OCI-LY1 (cell line): ENCODE results near the gene SLC25A29.
"Not testable (repeated sequence)": the region's sequence is repeated elsewhere in the genome, so short reads cannot be mapped to it uniquely, and the experiment has no call there.

Source experiments
- H2AFZ ChIP-seq: fragments of 200-600 bp; sonication (generic), shearing (Covaris generic); 2 replicates; pipeline ENCODE4 v1.6.0; 2014; ENCODE audit warnings: antibody characterized with exemption, mild to moderate bottlenecking, low read length
- H3F3A ChIP-seq: fragments of 200-600 bp; sonication (generic), shearing (Covaris generic); 2 replicates; pipeline ENCODE4 v1.6.0; 2014; ENCODE audit warnings: mild to moderate bottlenecking, antibody characterized with exemption, low read length, moderate library complexity; ENCODE audit not compliant: insufficient read depth
- H3K27ac ChIP-seq: fragments of 200-600 bp; sonication (generic); 2 replicates; pipeline ENCODE4 v1.5.1; 2014; ENCODE audit warnings: low read length, mixed run types, mild to moderate bottlenecking, low read depth; ENCODE audit not compliant: poor library complexity, severe bottlenecking
- H3K27me3 ChIP-seq: fragments of 200-600 bp; sonication (generic); 2 replicates; pipeline ENCODE4 v1.6.0; 2014; ENCODE audit warnings: antibody characterized with exemption, mild to moderate bottlenecking, low read length, moderate library complexity; ENCODE audit not compliant: insufficient read depth
- H3K36me3 ChIP-seq: fragments of 200-600 bp; sonication (generic); 2 replicates; pipeline ENCODE4 v1.6.1; 2014; ENCODE audit warnings: mild to moderate bottlenecking, antibody characterized with exemption, low read length, moderate library complexity, mixed read lengths; ENCODE audit not compliant: insufficient read depth
- H3K4me1 ChIP-seq: fragments of 200-600 bp; sonication (generic); 2 replicates; pipeline ENCODE4 v1.5.1; 2014; ENCODE audit warnings: mild to moderate bottlenecking, low read length, moderate library complexity; ENCODE audit not compliant: insufficient read depth, severe bottlenecking
- H3K4me2 ChIP-seq: fragments of 200-600 bp; sonication (generic), shearing (Covaris generic); 2 replicates; pipeline ENCODE4 v1.6.1; 2014; ENCODE audit warnings: low read length
- H3K4me3 ChIP-seq: fragments of 200-600 bp; sonication (generic); 2 replicates; pipeline ENCODE4 v1.5.1; 2014; ENCODE audit warnings: low read length, low read depth, mild to moderate bottlenecking, mixed read lengths; ENCODE audit not compliant: poor library complexity, severe bottlenecking
- H3K79me2 ChIP-seq: fragments of 200-600 bp; shearing (Covaris generic); 2 replicates; pipeline ENCODE4 v1.6.1; 2016; ENCODE audit warnings: mixed run types, low read length, mixed read lengths; ENCODE audit not compliant: insufficient read depth
- H3K9ac ChIP-seq: fragments of 200-600 bp; sonication (generic), shearing (Covaris generic); 2 replicates; pipeline ENCODE4 v1.6.1; 2014; ENCODE audit warnings: mild to moderate bottlenecking, low read length, mixed read lengths
- H3K9me2 ChIP-seq: fragments of 200-600 bp; sonication (generic), shearing (Covaris generic); 2 replicates; pipeline ENCODE4 v1.6.1; 2014; ENCODE audit warnings: low read depth, mild to moderate bottlenecking, low read length, mixed read lengths
- H3K9me3 ChIP-seq: fragments of 200-600 bp; shearing (Covaris generic); 2 replicates; pipeline ENCODE4 v1.6.1; 2014; ENCODE audit warnings: low read length, mixed read lengths
- H4K20me1 ChIP-seq: fragments of 200-600 bp; sonication (generic), shearing (Covaris generic); 2 replicates; pipeline ENCODE4 v1.6.0; 2016; ENCODE audit warnings: mild to moderate bottlenecking, low read length; ENCODE audit not compliant: insufficient read depth
- CTCF ChIP-seq: fragments of 200-600 bp; sonication (generic), shearing (Covaris generic); IDR thresholded peaks from 2 replicates; pipeline ENCODE4 v1.5.1; 2017; ENCODE audit warnings: mild to moderate bottlenecking, antibody characterized with exemption, low read length, moderate library complexity, mixed read lengths
- EZH2 ChIP-seq: fragments of 200-600 bp; sonication (generic), shearing (Covaris generic); IDR thresholded peaks from 2 replicates; pipeline ENCODE4 v1.8.0; 2017; ENCODE audit warnings: borderline replicate concordance, mixed run types, mild to moderate bottlenecking, antibody characterized with exemption, low read length, moderate library complexity, mixed read lengths

SLC25A29 gene

GRCh38 chr14:100313464-100314230 is 7.4 kb upstream of the SLC25A29 start:
- no peak overlapping the region for H3K4me3 ChIP-seq
- no peaks in the 10 kb centered on the region for H4K20me1 ChIP-seq
- TF ChIP-seq EZH2: no peak
- TF ChIP-seq CTCF: no peak
- peaks cover 6% of the 10 kb centered on the region for H3K4me1 ChIP-seq
- no peaks in the 10 kb centered on the region for H3K9me2 ChIP-seq
- H2AFZ ChIP-seq: no peak overlapping the region
- no peaks in the 10 kb centered on the region for H3K79me2 ChIP-seq
- H3K9ac ChIP-seq: no peak overlapping the region
- H3K27ac ChIP-seq: no peak overlapping the region
- no peak overlapping the region for H3K4me2 ChIP-seq
- no peaks in the 10 kb centered on the region for H3K36me3 ChIP-seq
- H3K27me3 ChIP-seq: no peaks in the 10 kb centered on the region; the same call in 1 of the 2 replicates
- H3F3A ChIP-seq: no peaks in the 10 kb centered on the region
- no peaks in the 10 kb centered on the region for H3K9me3 ChIP-seq

- H3K27me3 ChIP-seq: no peaks in the 10 kb centered on the region; the same call in 1 of the 2 replicates
- H3K9me2 ChIP-seq: no peaks in the 10 kb centered on the region
- no peaks in the 10 kb centered on the region for H4K20me1 ChIP-seq
- no peaks in the 10 kb centered on the region for H3K9me3 ChIP-seq
- H3K79me2 ChIP-seq: no peaks in the 10 kb centered on the region
- no peak overlapping the region for H2AFZ ChIP-seq
- H3K4me1 ChIP-seq: peaks cover 6% of the 10 kb centered on the region
- no peaks in the 10 kb centered on the region for H3K36me3 ChIP-seq
- H3K9ac ChIP-seq: no peak overlapping the region
- H3F3A ChIP-seq: no peaks in the 10 kb centered on the region
- no peak overlapping the region for H3K4me2 ChIP-seq
- H3K4me3 ChIP-seq: no peak overlapping the region
- H3K27ac ChIP-seq: no peak overlapping the region
- TF ChIP-seq CTCF (no peak), EZH2 (no peak)
Observed at GRCh38 chr14:100312877-100313400, 6.7 kb upstream of the SLC25A29 start.

GRCh38 chr14:100312110-100312876 is 6.0 kb upstream of the SLC25A29 start:
- H3K79me2 ChIP-seq, H3K9ac ChIP-seq, H3K4me3 ChIP-seq, H3K27ac ChIP-seq, H2AFZ ChIP-seq, H3K27me3 ChIP-seq, H3K9me3 ChIP-seq, H3K36me3 ChIP-seq, H4K20me1 ChIP-seq, H3F3A ChIP-seq, H3K4me1 ChIP-seq, H3K4me2 ChIP-seq, H3K9me2 ChIP-seq: not testable (repeated sequence)
